CD4-positive, alpha-beta T cell treated with Interleukin-6 at 100 ng/mL for 8 hours (primary cell): ENCODE results near the gene LTA4H.

Source experiments
- DNase-seq: peaks from one replicate; pipeline ENCODE4 v3.0.0-alpha.2; 2020; ENCODE audit warnings: mixed read lengths, low spot score

LTA4H gene

DNA sequence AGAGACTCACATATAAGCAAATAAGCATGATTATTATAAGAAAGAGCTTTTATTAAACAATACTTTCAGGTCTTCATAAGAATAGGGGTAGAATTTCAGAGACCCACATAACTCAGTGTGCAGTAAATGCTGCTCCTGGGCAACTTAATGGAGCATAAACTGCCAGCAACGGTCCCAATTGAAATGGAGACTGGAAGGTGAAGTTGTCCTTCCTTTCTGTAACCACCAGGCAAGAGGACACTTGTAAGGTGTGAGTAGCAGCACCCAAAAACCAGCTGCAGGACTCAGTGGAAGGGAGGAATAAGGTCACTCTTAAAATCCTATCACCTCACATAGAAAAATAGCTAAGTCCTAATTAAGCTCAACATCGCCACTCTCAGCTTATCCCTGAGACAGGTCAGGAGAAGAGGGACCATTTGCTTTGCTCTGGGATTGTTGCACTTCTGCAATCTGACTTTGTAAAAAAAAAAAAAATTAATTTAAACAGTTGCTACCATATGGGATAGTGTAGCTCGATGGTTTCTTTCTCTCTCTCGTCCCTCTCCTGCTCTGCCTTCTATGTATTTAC is 22.7 kb upstream of the LTA4H start:
- no peak for DNase-seq

DNA sequence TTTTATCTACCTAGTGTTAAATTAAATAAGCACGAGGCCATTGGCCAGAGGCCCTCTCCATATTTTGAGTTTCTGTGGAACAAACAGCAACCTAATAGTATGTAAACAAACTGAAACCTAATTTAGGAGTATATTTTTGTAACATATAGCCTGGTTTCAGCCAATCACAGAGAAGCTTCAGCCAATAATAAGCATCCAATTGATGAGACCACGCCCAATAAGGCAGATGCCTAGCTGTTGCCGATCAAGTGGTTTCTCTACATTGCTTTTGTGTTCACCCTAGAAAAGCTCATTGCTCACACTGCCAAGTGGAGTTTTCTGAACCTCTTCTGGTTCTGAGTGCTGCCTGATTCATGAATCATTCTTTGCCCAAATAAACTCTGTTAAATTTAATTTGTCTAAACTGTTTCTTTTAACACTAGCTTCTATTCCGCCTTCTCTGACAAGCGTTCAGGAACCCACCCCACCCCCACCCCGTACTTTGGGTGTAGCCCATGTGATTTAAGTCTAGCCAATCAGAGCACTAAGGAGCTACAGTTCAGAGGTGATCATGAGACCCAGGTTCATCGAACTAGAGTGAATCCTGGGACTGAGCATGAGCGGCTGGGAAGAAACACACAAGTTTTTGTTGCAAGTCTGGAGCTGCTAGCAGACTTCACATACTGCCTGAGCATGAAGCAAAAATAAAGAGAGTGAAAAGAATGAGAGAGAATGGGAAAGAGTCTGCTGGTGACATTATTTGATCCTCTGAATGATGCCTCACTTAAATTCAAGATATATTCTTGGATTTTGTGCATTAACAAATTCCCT is 21.5 kb upstream of the LTA4H start:
- no peak for DNase-seq

DNA sequence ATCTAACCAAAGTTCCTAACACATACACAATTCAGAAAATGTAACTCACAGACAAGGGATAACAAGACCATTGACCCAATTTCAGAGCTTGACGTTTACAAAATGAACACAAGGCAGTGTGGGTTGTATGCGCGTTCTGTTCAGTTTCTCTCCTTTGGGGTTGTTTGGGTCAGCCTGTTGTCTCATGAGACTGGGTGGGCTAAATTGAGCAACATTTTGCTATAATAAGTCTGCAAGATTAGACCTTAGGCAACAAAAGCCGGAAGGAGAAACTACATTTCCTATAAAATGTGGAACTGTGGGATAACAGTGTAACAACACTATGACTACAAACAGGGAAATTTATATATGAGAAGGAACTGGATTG is 18.8 kb upstream of the LTA4H start:
- no peak for DNase-seq

DNA sequence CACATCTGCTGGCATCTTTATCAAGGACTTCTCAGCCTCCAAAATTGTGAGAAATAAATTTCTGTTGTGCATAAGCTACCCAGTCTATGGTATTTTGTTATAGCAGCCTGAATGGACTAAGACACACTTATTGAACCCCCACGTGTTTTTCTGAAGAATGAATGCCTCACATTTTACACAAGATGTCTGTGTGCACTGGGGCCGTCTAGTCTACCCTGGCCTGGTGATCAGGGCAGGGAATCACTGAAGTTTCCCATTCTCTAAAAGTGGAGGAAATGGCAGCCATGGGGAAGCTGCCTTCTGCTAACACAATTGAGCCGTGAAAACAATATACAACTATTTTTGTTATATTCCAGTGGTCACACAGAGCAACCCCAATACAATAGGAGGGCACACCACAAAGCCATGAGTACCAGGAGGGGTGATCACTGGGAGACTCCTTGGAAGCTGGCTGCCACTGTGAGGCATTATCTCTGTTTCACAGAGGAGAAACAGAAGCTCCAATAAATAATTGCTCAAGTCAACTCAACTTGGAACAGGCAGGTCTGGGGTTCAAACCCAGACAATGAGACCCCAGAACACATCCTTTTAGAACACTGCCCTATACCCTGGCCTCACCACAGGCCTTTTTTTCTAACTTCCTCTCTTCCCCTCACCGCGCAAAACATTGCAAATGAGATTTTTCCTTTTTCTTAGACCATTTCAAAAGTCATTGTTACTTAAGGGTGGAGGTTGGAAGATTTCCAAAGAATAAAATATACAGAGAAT is 18.3 kb upstream of the LTA4H start:
- no peak for DNase-seq

DNA sequence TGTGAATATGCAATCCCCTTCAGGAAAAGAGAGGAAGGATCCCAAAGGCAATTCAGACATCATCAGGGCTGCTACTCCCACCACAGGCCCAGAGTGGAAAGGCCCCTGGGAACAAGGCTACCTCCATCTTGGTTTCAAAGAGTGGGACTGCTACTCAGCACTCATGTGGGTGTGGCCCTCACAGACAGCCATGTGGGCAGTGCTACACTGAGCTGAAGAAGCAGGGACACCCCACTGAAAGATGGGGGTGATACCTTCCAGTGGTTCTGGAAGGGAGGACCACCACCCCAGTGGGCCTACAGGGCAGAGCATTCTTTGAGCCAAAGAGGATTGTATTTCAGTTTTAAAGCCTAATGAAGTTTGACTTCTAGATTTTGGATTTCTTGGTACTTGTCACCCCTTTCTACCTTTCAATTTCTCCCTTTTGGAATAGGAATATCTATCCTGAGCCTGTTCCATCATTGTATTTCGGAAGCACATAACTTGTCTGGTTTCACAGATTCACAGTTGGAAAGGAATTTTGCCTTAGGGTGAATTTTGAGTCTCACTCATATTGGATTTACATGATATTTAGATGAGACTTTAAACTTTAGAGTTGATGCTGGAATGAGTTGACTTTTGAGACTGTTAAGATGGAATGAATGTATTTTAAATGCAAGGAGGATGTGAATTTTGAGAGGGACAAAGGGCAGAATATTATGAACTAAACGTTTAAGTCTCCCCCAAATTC is 16.5 kb upstream of the LTA4H start:
- no peak for DNase-seq

DNA sequence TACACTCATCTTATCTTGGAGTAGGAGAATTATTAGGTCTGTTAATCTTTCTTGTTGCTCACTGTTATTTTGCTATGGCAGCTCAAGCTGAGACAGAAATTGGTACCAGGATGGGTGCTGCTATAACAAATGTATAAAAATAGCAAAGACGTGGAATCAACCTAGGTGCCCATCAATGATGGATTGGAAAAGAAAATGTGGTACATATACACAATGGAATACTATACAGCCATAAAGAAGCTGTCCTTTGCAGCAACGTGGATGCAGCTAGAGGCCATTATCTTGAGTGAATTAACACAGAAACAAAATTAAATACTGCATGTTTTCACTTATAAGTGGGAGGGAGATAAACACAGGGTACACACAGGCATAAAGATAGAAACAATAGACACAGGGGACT is 14.8 kb upstream of the LTA4H start:
- DNase-seq: no peak

DNA sequence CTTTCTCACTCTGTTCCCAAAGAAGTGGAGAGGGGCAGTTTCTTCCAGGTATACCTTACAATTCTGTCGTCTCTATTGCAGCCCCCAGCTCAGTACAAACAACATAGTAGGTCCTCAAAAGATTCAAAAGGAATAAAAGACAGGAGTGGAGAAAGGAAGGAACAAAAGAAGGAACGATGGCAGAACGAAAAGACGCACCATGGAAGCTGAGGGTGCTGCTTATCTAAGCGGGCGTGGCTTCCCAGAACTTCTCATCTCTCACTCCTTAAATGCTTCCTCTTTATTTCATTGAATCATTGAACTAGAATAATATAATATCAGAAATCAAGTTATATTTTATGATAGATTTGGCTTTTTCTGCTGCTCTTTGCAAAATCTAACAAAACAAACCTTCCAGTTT is 13.7 kb upstream of the LTA4H start:
- DNase-seq: no peak

DNA sequence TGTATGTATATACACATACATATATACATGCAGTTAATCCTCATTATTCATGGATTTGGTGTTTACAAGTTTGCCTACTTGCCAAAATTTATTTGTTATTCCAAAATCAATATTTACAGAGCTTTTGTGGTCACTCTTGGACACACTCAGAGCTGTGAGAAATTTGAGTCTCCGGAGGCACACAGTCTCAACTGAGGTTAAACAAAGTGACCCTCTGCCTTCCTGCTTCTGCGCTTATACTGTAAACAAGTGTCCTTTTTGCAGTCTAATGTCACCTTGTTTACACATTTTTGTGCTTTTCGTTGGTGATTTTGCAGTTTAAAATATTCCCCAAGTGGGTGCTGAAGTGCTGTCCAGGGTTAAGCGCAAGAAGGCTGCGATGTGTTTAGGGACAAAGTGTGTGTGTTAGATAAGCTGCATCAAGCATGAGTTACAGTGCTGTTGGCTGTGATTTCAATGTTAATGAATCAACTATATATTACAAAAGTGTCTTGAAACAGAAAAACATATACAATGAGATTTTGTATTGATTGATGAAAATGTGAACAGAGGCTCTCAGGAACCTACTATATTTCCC is 13.1 kb upstream of the LTA4H start:
- no peak for DNase-seq

DNA sequence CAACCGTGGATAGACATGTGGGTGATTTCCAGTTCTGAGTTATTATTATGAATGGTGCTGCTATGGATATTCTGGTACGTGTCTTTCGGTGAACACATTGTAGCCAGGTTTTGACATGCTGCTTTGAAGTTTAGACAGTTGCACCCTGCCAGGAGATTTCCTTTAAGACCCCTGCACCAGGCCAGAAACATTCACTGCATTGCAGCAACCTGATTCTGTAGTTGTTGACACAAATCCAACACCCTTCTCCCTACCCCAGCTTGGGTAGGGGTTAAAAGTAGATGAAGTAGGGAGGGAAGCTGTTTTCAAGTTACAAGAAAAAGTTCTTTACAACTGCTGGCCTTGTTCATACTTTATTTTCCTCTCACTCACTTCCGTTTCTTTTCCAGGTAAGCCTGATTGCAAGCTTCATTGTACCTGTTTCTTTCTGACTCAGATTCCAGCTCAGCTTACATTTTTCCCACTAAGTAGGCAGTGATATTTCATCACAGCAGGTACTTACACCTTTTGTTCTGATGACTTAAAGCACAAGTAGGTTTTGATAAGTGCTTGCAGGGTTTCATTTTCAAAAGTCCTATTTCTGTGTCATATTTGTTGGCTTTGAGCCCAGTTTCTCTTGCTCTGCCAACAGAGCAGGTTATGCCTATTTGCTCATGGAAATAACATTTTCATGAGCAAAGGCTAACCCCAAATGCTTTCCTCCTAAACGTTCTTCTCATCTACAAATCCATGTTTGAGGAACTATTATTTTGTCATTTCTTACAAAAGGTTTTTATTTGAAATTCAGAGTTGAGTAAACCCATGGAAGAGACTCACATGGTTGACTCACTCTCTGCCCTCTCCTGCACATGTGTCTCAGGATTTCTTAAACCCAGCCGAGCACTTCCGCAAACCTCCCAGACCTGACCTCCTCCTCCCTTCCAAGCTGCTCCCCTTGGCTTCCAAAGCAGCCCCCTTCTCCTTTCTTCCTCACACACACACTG is 12.1 kb upstream of the LTA4H start:
- DNase-seq: peak; percentile 49

DNA sequence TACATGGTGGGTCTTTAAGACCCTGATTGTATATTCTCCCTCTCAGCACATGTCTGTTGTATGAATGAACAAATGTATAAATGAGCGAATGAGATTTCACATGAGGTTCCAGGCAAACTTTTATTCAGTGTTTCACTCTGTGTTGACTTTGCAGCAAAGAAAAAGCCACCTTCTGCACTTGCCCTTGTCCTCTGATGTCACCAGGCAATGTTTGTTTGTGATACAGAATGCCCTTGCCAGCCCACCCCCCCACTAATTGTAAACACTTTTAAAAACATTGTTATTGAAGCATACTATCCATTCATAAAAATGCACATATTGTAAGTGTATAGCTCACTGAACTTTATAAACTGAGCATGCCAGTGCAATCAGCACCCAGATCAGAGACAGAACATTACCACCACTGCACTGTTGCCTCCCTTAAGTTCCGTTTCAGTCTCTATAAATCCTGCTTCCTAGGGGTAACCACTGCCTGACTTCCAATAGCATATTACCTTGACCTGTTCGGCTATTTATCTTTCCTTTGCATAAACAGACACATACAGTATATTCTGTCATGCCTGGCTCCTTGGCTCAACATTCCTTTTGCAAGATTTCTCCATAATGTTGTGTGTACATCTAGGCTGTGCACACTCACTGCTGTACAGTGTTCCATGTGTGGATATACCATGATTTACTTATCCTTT is 11.3 kb upstream of the LTA4H start:
- no peak for DNase-seq

DNA sequence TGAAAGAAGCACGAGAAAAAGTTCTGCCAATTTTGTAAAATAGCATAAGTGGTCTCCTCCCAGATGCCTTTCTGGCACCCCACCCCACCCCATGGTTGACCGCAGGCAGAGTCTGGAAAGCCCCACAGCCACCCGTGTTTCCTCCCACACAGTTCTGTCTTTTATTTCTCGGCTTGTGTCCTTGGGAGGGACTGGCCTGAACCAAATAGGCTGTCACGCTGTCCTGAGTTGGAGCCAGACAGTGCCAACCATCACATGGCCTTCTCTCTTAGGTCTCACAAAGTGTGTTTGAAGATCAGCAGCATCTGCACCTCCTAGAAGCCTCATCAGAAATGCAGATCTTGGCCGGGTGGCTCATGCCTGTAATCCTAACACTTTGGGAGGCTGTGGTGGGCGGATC is 10.2 kb upstream of the LTA4H start:
- DNase-seq: no peak

DNA sequence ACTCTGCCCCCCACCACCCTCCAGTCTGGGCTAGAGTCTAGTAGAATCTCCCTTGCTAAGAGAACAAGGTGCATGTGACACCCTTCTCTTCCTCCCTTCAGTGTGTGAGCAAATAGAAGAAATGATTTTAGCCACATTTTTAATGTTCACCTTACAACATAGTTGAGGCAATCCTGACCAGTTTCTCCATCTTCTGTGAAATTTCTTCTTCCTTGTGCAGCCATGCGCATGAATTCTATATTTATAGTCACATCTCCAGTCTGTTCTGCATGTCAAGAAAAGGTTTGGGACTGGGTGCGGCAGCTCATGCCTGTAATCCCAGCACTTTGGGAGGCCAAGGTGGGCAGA is 9.5 kb upstream of the LTA4H start:
- no peak for DNase-seq

DNA sequence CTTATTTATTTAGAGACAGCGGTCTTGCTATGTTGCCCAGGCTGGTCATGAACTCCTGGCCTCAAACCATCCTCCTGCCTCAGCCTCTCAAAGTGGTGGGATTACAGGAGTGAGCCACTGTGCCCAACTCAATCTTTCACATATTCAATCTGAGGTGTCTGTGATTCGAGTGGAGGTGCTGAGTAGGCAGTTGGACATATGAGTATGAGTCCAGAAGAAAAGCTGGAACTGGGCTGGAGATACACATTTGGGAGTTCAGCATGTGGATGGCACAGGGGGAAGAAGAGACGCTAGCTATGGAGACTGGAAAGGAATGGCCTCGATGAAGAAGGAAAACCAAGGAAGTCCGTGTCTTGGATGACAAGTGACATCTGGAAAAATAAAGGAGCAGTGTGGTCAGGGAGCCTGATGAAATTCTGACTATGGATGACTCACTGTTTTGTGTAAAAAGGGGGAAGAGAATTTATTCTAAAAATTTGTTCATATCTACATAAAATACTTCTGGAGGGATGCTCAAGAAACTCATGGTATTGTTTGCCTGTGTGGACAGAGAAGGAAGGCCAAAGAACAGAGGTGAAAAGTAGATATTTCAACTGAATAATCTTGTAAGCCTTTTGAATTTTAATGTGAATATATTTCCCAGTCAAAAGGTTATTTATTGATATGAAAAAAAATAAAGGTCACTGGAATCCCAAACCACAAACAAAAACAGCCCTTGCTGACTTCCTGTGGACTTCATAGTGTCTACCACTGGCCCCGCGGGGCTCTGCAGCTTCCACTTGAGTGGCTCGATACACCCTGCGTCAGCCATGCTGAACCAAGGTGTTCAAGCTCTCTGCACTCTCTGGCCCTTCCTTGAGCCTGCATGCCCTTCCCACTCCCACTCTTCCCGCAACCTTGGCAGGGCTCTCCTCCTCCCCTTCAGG is 8.9 kb upstream of the LTA4H start:
- DNase-seq: no peak

DNA sequence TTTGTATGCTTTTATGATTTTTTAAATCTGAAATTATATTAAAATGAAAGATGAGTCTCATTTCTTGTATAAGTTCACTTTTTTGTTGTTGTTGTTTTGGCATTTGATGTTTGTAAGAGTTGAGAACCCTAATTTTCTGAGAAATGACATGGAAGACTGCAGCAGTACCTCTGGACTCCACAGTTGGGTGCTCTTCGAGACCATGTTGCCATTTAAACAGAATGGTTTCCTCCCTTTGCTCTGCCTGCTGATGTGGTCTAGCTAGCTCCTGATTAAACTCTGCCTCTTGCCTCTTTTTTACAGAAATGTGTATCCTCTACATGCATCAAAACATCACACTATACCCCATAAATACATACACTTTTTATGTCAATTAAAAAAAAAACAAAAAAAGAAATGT is 5.8 kb upstream of the LTA4H start:
- DNase-seq: no peak

DNA sequence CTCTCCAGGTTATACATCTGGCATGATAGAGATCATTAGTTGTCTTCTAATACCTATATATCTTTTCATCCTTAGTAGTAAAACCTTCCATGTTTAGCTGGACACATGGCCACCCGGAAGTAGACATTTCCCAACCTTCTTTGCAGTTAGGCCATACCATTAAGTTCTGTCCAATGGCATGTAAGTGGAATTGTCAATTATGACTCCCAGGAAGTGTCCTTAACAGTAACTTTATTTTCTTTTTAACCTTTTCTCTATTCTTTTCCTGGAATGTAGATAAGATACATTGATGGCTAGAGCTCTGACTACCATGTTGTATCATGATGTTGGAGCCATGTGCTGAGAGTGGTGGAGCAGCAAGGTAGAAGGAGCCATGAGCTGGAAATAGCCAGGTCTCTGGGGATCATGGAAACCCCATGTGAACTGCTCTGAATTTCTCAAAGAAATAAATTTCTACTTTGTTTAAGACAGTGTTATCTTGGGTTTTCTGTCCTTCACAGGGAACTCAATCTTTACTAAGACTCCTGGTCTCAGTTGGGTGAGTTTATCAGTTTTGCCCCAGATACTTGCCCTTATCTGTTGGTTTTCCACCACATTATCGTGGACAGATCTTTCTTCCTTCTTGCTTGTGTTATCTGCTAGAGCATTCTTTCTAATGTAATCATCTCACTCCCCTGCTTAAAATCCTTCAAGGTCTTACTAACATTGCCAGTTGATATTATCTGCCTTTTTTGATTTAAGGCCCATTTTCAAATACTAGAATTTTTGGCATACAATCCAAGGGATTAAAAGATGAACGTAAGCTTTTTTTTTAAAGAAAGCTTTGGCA is 5.1 kb upstream of the LTA4H start:
- DNase-seq: no peak

DNA sequence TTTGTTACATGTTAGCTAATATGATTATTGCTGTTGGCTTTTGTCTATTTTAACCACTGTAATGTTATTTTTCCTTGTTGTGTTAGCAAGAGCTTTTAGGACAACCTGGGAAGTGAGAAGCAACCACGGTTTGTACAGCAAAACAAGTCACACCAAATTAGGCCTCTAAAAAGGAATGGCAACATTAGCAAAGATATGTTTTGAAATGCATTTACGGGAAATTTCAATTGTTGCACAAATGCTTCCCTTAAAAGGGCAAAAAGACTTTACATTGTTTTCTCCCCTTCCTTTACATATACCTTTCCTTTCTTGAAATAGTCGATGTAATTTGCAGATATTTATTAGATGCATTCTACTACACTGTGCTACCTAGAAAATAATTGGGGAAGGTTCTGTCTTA is 4.1 kb upstream of the LTA4H start:
- no peak for DNase-seq

DNA sequence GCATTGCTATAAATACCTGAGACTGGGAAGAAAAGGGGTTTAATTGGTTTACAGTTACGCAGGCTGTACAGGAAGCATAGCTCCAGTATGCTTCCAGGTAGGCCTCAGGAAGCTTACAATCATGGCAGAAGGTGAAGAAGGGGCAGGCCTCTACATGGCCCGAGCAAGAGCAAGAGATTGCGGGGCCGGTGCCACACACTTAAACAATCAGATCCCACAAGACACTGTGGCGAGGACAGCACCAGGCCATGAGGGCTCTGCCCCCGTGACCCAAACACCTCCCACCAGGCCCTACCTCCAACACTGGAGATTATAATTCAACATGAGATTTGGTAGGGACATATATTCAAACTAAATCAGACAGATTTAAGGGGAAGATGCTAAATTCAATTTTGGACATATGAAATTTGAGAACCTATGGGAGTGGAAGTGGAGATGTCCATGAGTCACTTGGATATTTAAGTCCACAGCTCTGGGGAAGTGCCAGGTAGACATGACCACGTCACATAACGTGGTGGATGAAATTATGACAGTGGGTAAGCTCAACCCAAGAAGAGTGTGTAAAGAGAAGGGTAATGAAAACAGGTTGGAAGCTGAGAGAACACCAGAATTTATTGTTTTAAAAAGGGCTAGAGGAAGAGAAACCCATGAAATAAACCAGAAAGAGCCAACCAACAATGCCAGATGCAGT is 1.5 kb upstream of the LTA4H start:
- no peak for DNase-seq
